HEK293 (cell line): ENCODE data around the gene SLAMF8.

Experiments
- CTCF ChIA-PET: fragments of 350-600 bp; formaldehyde crosslinking; extraction: SDS; loops from one replicate; lab custom pipeline; 2021; ENCODE audit warnings: antibody characterized with exemption; lab: Yijun Ruan, JAX
- POLR2A ChIA-PET: fragments of 300-600 bp; formaldehyde crosslinking; extraction: SDS; loops from one replicate; lab custom pipeline; 2020; ENCODE audit warnings: antibody characterized with exemption, inconsistent platforms; lab: Yijun Ruan, JAX
- H3K27ac ChIP-seq: fragments of 200-500 bp; sonication (Bioruptor generic); 2 replicates; pipeline ENCODE4 v1.5.1; 2014; ENCODE audit warnings: low read depth, low read length, control low read depth, inconsistent platforms; ENCODE audit errors: extremely low read depth
- H3K36me3 ChIP-seq, 2 experiments: fragments of 200-500 bp in 1 of 2; sonication (Bioruptor generic) in 1 of 2; 1 replicate in 1 of 2; 2 replicates in 1 of 2; pipeline ENCODE4 v1.5.1; 2014 to 2017; ENCODE audit warnings: inconsistent platforms in 2 of 2, low read length in 2 of 2; ENCODE audit not compliant: control insufficient read depth in 2 of 2, insufficient read depth in 1 of 2
- H3K4me1 ChIP-seq: fragments of 200-500 bp; sonication (Bioruptor generic); 2 replicates; pipeline ENCODE4 v1.5.1; 2014; ENCODE audit warnings: mild to moderate bottlenecking, low read length, inconsistent platforms; ENCODE audit not compliant: control insufficient read depth, insufficient read depth
- H3K4me3 ChIP-seq: 2 replicates; pipeline ENCODE4 v1.5.1; 2011; ENCODE audit warnings: low read depth, mild to moderate bottlenecking, control low read depth, low read length, moderate library complexity
- H3K9me3 ChIP-seq: fragments of 200-500 bp; sonication (Bioruptor generic); 2 replicates; pipeline ENCODE4 v1.5.1; 2014; ENCODE audit warnings: low read depth, low read length, inconsistent platforms; ENCODE audit not compliant: control insufficient read depth, insufficient read depth
- EGR2 ChIP-seq: fragments of 450-650 bp; formaldehyde crosslinking; IDR thresholded peaks from 2 replicates; pipeline ENCODE4 v1.5.1; 2016; ENCODE audit warnings: low read depth, missing biosample characterization, missing genetic modification characterization
- INSM2 ChIP-seq: fragments of 450-650 bp; formaldehyde crosslinking; IDR thresholded peaks from 2 replicates; pipeline ENCODE4 v1.5.1; 2016; ENCODE audit warnings: missing biosample characterization, missing genetic modification characterization
- KLF16 ChIP-seq: fragments of 450-650 bp; formaldehyde crosslinking; IDR thresholded peaks from 2 replicates; pipeline ENCODE4 v1.5.1; 2017; ENCODE audit warnings: missing biosample characterization, missing genetic modification characterization
- MYNN ChIP-seq: fragments of 450-650 bp; formaldehyde crosslinking; IDR thresholded peaks from 2 replicates; pipeline ENCODE4 v1.5.1; 2016; ENCODE audit warnings: missing biosample characterization, missing genetic modification characterization, borderline replicate concordance
- MZF1 ChIP-seq: fragments of 450-650 bp; formaldehyde crosslinking; IDR thresholded peaks from 2 replicates; pipeline ENCODE4 v1.5.1; 2017; ENCODE audit warnings: missing biosample characterization, missing genetic modification characterization, borderline replicate concordance
- PRDM1 ChIP-seq: fragments of 450-650 bp; formaldehyde crosslinking; IDR thresholded peaks from 2 replicates; pipeline ENCODE4; 2016; ENCODE audit warnings: missing biosample characterization, missing genetic modification characterization
- PRDM10 ChIP-seq: fragments of 450-650 bp; formaldehyde crosslinking; IDR thresholded peaks from 2 replicates; pipeline ENCODE4 v1.5.1; 2016; ENCODE audit warnings: missing biosample characterization, missing genetic modification characterization
- PRDM4 ChIP-seq: fragments of 450-650 bp; formaldehyde crosslinking; IDR thresholded peaks from 2 replicates; pipeline ENCODE4 v1.5.1; 2017; ENCODE audit warnings: missing biosample characterization, missing genetic modification characterization
- RBAK ChIP-seq: fragments of 450-650 bp; formaldehyde crosslinking; IDR thresholded peaks from 2 replicates; pipeline ENCODE4 v1.5.1; 2016; ENCODE audit warnings: missing biosample characterization, missing genetic modification characterization
- REST ChIP-seq: fragments of 450-650 bp; formaldehyde crosslinking; IDR thresholded peaks from 2 replicates; pipeline ENCODE4 v1.5.1; 2016; ENCODE audit warnings: missing biosample characterization, missing genetic modification characterization
- ZNF239 ChIP-seq: fragments of 450-650 bp; formaldehyde crosslinking; IDR thresholded peaks from 2 replicates; pipeline ENCODE4 v1.5.1; 2016; ENCODE audit warnings: missing biosample characterization, missing genetic modification characterization
- ZNF26 ChIP-seq: fragments of 450-650 bp; formaldehyde crosslinking; IDR thresholded peaks from 2 replicates; pipeline ENCODE4 v1.5.1; 2016; ENCODE audit warnings: missing biosample characterization, missing genetic modification characterization
- ZNF350 ChIP-seq: fragments of 450-650 bp; formaldehyde crosslinking; IDR thresholded peaks from 2 replicates; pipeline ENCODE4 v1.5.0; 2017; ENCODE audit warnings: missing biosample characterization, mild to moderate bottlenecking, missing genetic modification characterization
- ZNF558 ChIP-seq: fragments of 450-650 bp; formaldehyde crosslinking; IDR thresholded peaks from 2 replicates; pipeline ENCODE4 v1.5.1; 2016; ENCODE audit warnings: missing biosample characterization, missing genetic modification characterization
- ZNF585B ChIP-seq: fragments of 450-650 bp; formaldehyde crosslinking; IDR thresholded peaks from 2 replicates; pipeline ENCODE4 v1.5.1; 2016; ENCODE audit warnings: missing biosample characterization, missing genetic modification characterization
- ZNF777 ChIP-seq: fragments of 450-650 bp; formaldehyde crosslinking; IDR thresholded peaks from 2 replicates; pipeline ENCODE4 v1.5.1; 2017; ENCODE audit warnings: missing biosample characterization, missing genetic modification characterization, borderline replicate concordance
- ZNF785 ChIP-seq: fragments of 450-650 bp; formaldehyde crosslinking; IDR thresholded peaks from 2 replicates; pipeline ENCODE4 v1.5.1; 2016; ENCODE audit warnings: missing biosample characterization, missing genetic modification characterization

Gene SLAMF8

GRCh38 chr1:159815926-159816325 lies 10.7 kb upstream of the SLAMF8 start (continued):
- TF ChIP-seq MYNN (no peak), ZNF558 (tag by site-specific recombination) (no peak), MZF1 (tag by site-specific recombination) (no peak), KLF16 (tag by site-specific recombination) (no peak), ZNF239 (tag by site-specific recombination) (no peak)

GRCh38 chr1:159817276-159818041 lies 9.2 kb upstream of the SLAMF8 start:
- Histone ChIP-seq H3K4me1 (no peaks in the 10 kb centered on the region), H3K27ac (no peak overlapping the region), H3K4me3 (no peak overlapping the region), H3K36me3 (no peaks in the 10 kb centered on the region), H3K9me3 (no peaks in the 10 kb centered on the region)
- TF ChIP-seq ZNF350 (tag by site-specific recombination) (no peak), ZNF239 (tag by site-specific recombination) (no peak), PRDM10 (tag by site-specific recombination) (peak; percentile 34; the same call in 1 of the 2 replicates), ZNF558 (tag by site-specific recombination) (no peak), ZNF785 (tag by site-specific recombination) (no peak), ZNF777 (no peak), PRDM1 (tag by site-specific recombination) (no peak), RBAK (tag by site-specific recombination) (no peak)
- CTCF ChIA-PET, result interaction anchor here (0.6 to 1.7 kb wide), 3 partner anchors 15 to 73 kb away, joined by 4 to 7 read pairs (median 5); no protein-coding TSS in a partner anchor
- POLR2A ChIA-PET, result no interaction called here

- H3K36me3 ChIP-seq, result no peaks in the 10 kb centered on the region
- H3K4me1 ChIP-seq, result no peaks in the 10 kb centered on the region
- no peak overlapping the region for H3K27ac ChIP-seq
- ChIA-PET POLR2A (no interaction called here), CTCF (interaction anchor here (0.6 to 2.5 kb wide), 7 partner anchors 8 to 670 kb away, joined by 3 to 15 read pairs (median 4); no protein-coding TSS in a partner anchor)
- H3K9me3 ChIP-seq, result no peaks in the 10 kb centered on the region
- no peak overlapping the region for H3K4me3 ChIP-seq
- no peak for TF ChIP-seq INSM2 (tag by site-specific recombination)
- no peak for TF ChIP-seq PRDM4
- no peak for TF ChIP-seq ZNF585B (tag by site-specific recombination)
- no peak for TF ChIP-seq ZNF26 (tag by site-specific recombination)
- TF ChIP-seq EGR2 (tag by site-specific recombination), result no peak
- no peak for TF ChIP-seq REST (tag by site-specific recombination)
These were observed 5.4 kb upstream of the SLAMF8 start for GRCh38 chr1:159821171-159821867.
